Measurements from ENCODE around the gene GPAT2.
"Not testable (repeated sequence)": the region's sequence is repeated elsewhere in the genome, so short reads cannot be mapped to it uniquely, and the experiment has no call there.

DNA sequence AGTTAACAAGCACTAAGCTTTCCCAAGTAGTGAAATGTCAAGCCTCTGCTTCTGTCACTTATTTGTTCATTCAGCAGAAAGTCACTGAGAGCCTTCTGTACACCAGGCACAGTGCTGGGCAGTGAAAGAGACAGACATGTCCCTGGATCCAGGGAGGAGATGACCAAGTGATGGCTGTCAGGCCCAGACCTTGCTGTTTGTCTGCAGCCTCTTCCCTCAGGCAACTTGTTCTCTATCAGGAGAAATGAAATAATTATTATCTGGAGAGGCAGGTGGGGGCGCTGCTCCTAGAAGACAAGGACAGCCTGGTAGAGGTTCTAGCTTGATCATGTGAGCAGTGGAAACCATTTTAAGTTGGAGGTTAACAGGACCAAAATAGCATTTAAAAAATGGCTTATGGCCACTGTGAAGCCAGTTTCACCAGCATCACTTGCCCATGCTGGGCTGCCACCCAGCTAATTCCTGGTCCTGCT lies 21.9 kb downstream of the GPAT2 start:
- not testable (repeated sequence) for TF ChIP-seq EZH2 (IDR thresholded peaks at IDR 0.05; ENCODE audit: insufficient read depth, poor library complexity, severe bottlenecking); EZH2phosphoT487 (IDR thresholded peaks at IDR 0.05; ENCODE audit: insufficient read depth, low read depth)

Measured in GM23248 (cell line).